Measurements from ENCODE around the gene SYTL4.

SYTL4 gene

DNA sequence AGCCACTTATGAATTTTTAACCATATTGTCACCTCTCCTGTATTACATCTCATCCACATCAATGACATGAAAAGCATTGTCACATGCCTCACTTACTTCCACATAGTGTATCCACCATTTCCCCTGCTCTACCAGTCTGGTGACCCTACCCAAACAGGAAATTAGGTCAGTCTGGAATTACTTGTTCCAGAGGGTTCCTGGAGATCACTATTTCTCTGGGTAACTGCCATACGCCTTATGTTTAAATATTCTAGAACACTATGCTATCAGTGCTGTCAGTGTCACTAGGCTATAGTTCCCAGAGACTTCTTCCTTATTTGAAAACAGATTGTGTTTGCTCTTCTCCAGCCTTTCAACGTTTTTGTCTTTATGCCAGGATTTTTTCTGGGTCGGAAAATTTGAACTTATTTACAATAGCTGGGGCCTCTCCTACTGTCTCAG lies 73.0 kb downstream of the SYTL4 start:
- H2AFZ ChIP-seq (ENCODE audit: low read length), result no peak overlapping the region
- TF ChIP-seq EZH2phosphoT487 (IDR thresholded peaks at IDR 0.05; ENCODE audit: borderline replicate concordance), result no peak
- TF ChIP-seq, protein P1, sequence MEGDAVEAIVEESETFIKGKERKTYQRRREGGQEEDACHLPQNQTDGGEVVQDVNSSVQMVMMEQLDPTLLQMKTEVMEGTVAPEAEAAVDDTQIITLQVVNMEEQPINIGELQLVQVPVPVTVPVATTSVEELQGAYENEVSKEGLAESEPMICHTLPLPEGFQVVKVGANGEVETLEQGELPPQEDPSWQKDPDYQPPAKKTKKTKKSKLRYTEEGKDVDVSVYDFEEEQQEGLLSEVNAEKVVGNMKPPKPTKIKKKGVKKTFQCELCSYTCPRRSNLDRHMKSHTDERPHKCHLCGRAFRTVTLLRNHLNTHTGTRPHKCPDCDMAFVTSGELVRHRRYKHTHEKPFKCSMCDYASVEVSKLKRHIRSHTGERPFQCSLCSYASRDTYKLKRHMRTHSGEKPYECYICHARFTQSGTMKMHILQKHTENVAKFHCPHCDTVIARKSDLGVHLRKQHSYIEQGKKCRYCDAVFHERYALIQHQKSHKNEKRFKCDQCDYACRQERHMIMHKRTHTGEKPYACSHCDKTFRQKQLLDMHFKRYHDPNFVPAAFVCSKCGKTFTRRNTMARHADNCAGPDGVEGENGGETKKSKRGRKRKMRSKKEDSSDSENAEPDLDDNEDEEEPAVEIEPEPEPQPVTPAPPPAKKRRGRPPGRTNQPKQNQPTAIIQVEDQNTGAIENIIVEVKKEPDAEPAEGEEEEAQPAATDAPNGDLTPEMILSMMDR (conservative IDR thresholded peaks at IDR 0.05; ENCODE audit: low read length), result no peak
- H3K4me3 ChIP-seq (ENCODE audit: low read length, poor library complexity, severe bottlenecking), result no peak overlapping the region
- no peak overlapping the region for H3K4me2 ChIP-seq (ENCODE audit: low read depth, low read length, poor library complexity, severe bottlenecking)
- no peaks in the 10 kb centered on the region for H4K20me1 ChIP-seq (ENCODE audit: insufficient read depth, low read length, poor library complexity, severe bottlenecking)
- H3K27me3 ChIP-seq (ENCODE audit: insufficient read depth, low read length, poor library complexity, severe bottlenecking), result no peaks in the 10 kb centered on the region
- no peaks in the 10 kb centered on the region for H3F3A ChIP-seq (ENCODE audit: low read depth)
- no peaks in the 10 kb centered on the region for H3K9me2 ChIP-seq (replicated peaks; ENCODE audit: low read depth, low read length)
- H3K79me2 ChIP-seq (ENCODE audit: insufficient read depth, low read length), result no peaks in the 10 kb centered on the region
- no peaks in the 10 kb centered on the region for H3K4me1 ChIP-seq (ENCODE audit: insufficient read depth, low read length, poor library complexity, severe bottlenecking)
- no peak overlapping the region for H3K9ac ChIP-seq (ENCODE audit: low read depth, low read length, poor library complexity, severe bottlenecking)
- H3K9me3 ChIP-seq (ENCODE audit: insufficient read depth, low read depth, low read length), result no peaks in the 10 kb centered on the region
- no peaks in the 10 kb centered on the region for H3K36me3 ChIP-seq (ENCODE audit: insufficient read depth, low read length)

DNA sequence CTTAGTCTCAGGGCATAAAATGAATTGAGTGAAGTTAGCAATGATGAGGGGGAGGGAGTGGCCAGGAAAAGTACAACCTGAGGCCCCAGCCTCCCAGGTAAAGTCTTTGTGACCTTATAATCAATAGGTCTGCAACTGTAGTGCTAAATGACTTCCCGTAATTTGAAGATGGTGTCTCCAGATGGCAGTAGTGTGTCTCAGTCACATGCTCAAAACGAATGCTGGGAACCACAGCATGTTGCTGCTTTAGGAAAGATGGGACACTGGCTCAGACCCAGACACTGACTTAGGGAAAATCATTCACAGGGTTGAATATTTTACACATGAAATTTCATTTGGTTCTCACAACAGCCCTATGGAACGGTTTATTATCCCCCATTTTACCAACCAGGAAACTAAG lies 77.7 kb downstream of the SYTL4 start:
- H3K27me3 ChIP-seq (ENCODE audit: insufficient read depth, low read length, poor library complexity, severe bottlenecking), result no peaks in the 10 kb centered on the region

DNA sequence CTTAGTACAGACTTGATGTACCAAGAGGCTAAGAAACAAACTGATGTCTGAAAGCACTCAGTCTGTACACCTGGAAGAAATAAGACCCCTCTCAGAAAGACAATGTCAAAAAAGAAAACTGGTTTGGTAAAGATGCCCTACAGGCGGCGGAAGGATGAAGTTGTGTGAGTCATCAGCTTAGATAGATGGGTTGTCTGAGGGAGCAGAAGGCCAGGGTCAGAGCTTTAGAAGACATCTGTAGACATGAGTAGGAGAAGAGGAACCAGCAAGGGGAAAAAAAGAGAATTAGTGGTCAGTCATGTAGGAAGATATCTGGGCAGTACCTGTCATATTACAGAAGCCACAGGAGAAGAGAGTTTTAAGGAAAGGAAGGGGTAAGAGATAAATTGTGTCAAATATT lies 79.7 kb downstream of the SYTL4 start:
- Histone ChIP-seq H3F3A (ENCODE audit: low read depth) (no peaks in the 10 kb centered on the region), H3K4me3 (ENCODE audit: low read length, poor library complexity, severe bottlenecking) (no peak overlapping the region), H2AFZ (ENCODE audit: low read length) (no peak overlapping the region), H3K79me2 (ENCODE audit: insufficient read depth, low read length) (no peaks in the 10 kb centered on the region), H4K20me1 (ENCODE audit: insufficient read depth, low read length, poor library complexity, severe bottlenecking) (no peaks in the 10 kb centered on the region), H3K4me2 (ENCODE audit: low read depth, low read length, poor library complexity, severe bottlenecking) (no peak overlapping the region), H3K9ac (ENCODE audit: low read depth, low read length, poor library complexity, severe bottlenecking) (no peak overlapping the region), H3K27me3 (ENCODE audit: insufficient read depth, low read length, poor library complexity, severe bottlenecking) (no peaks in the 10 kb centered on the region), H3K4me1 (ENCODE audit: insufficient read depth, low read length, poor library complexity, severe bottlenecking) (no peaks in the 10 kb centered on the region), H3K9me3 (ENCODE audit: insufficient read depth, low read depth, low read length) (no peaks in the 10 kb centered on the region), H3K36me3 (ENCODE audit: insufficient read depth, low read length) (no peaks in the 10 kb centered on the region), H3K9me2 (replicated peaks; ENCODE audit: low read depth, low read length) (no peaks in the 10 kb centered on the region)
- TF ChIP-seq, protein P1 (conservative IDR thresholded peaks at IDR 0.05; ENCODE audit: low read length), result no peak
- TF ChIP-seq EZH2phosphoT487 (IDR thresholded peaks at IDR 0.05; ENCODE audit: borderline replicate concordance), result no peak

More for the DNA sequence above, 77.7 kb downstream of the SYTL4 start:
- Histone ChIP-seq H2AFZ (ENCODE audit: low read length) (peak overlapping the region; percentile 59; the same call in 1 of the 2 replicates), H3K4me3 (ENCODE audit: low read length, poor library complexity, severe bottlenecking) (no peak overlapping the region), H3K9me2 (replicated peaks; ENCODE audit: low read depth, low read length) (no peaks in the 10 kb centered on the region), H3F3A (ENCODE audit: low read depth) (no peaks in the 10 kb centered on the region), H3K4me2 (ENCODE audit: low read depth, low read length, poor library complexity, severe bottlenecking) (no peak overlapping the region), H3K79me2 (ENCODE audit: insufficient read depth, low read length) (no peaks in the 10 kb centered on the region), H4K20me1 (ENCODE audit: insufficient read depth, low read length, poor library complexity, severe bottlenecking) (no peaks in the 10 kb centered on the region), H3K9ac (ENCODE audit: low read depth, low read length, poor library complexity, severe bottlenecking) (no peak overlapping the region), H3K9me3 (ENCODE audit: insufficient read depth, low read depth, low read length) (no peaks in the 10 kb centered on the region), H3K4me1 (ENCODE audit: insufficient read depth, low read length, poor library complexity, severe bottlenecking) (no peaks in the 10 kb centered on the region), H3K36me3 (ENCODE audit: insufficient read depth, low read length) (no peaks in the 10 kb centered on the region)
- TF ChIP-seq, protein P1 (conservative IDR thresholded peaks at IDR 0.05; ENCODE audit: low read length), result peak; percentile 46
- no peak for TF ChIP-seq EZH2phosphoT487 (IDR thresholded peaks at IDR 0.05; ENCODE audit: borderline replicate concordance)
